ENCODE data around the gene LIPA. TPM values are rescaled to one million over a fixed set of nuclear protein-coding genes. Genes with fewer than 3 reads are reported as not detected.

LIPA gene
- total and polyA plus RNA-seq, 2 of the 4 experiments (the other 2 are of a cell fraction), result 23.1 to 31.9 TPM

GRCh38 chr10:89182894-89183293 lies 68.7 kb downstream of the LIPA start:
- Histone ChIP-seq H3K27me3 (ENCODE audit: control insufficient read depth, insufficient read depth, low read length) (no peaks in the 10 kb centered on the region; the same call in 1 of the 2 replicates), H3K4ac (ENCODE audit: low read depth, low read length) (peak overlapping the region; percentile 68), H4K5ac (ENCODE audit: low read depth, low read length) (peak overlapping the region; percentile 70), H2AK5ac (ENCODE audit: low read depth, low read length) (peak overlapping the region; percentile 92; the same call in 1 of the 2 replicates), H3K9ac (ENCODE audit: low read depth, low read length) (no peak overlapping the region), H3K4me2 (ENCODE audit: low read depth, low read length) (no peak overlapping the region), H4K91ac (ENCODE audit: insufficient read depth, low read depth, low read length) (peak overlapping the region; percentile 73), H2AFZ (replicated peaks; ENCODE audit: low read length, poor library complexity) (no peak overlapping the region), H2AK9ac (replicated peaks; ENCODE audit: low read depth, low read length, poor library complexity) (no peak overlapping the region), H3K27ac (ENCODE audit: insufficient read depth, low read length) (peak overlapping the region; percentile 4; the same call in 1 of the 2 replicates), H3K9me1 (ENCODE audit: insufficient read depth, low read length) (peaks cover 4% of the 10 kb centered on the region), H4K8ac (ENCODE audit: low read depth in 2 of 2, low read length in 2 of 2) (no peak overlapping the region; a peak in 1 of 4 replicates), H3K4me1 (ENCODE audit: control insufficient read depth, insufficient read depth, low read length) (peaks cover 9% of the 10 kb centered on the region), H4K20me1 (ENCODE audit: insufficient read depth, low read length) (peaks cover 3% of the 10 kb centered on the region; the same call in 1 of the 2 replicates), H3K9me3 (ENCODE audit: control insufficient read depth, insufficient read depth, low read length) (peaks cover 5% of the 10 kb centered on the region), H3K18ac (ENCODE audit: low read depth, low read length) (peak overlapping the region; percentile 66), H2BK15ac (ENCODE audit: low read depth, low read length) (peak overlapping the region; percentile 29; the same call in 2 of the 3 replicates), H3K4me3 (ENCODE audit: insufficient read depth, low read depth, low read length) (no peak overlapping the region), H2BK120ac (ENCODE audit: low read depth, low read length) (peak overlapping the region; percentile 74), H3K79me1 (ENCODE audit: low read depth in 1 of 2, low read length in 2 of 2) (no peaks in the 10 kb centered on the region), H2BK5ac (ENCODE audit: low read depth, low read length, poor library complexity, severe bottlenecking) (peak overlapping the region; percentile 21), H3K36me3 (ENCODE audit: control insufficient read depth, insufficient read depth, low read length) (no peaks in the 10 kb centered on the region), H3K23ac (ENCODE audit: low read depth, low read length) (no peak overlapping the region; the same call in 1 of the 2 replicates), H3K56ac (ENCODE audit: extremely low read depth, insufficient read depth, low read length) (no peak overlapping the region), H3K14ac (replicated peaks; ENCODE audit: low read depth, low read length) (peak overlapping the region; percentile 47), H2BK20ac (ENCODE audit: low read depth, low read length) (peak overlapping the region; percentile 72)
- dilution Hi-C loops (cut with HindIII; ENCODE audit: low sequenced_read_pairs, unreplicated experiment) (no loop called here), in situ Hi-C loops (cut with MboI; ENCODE audit: low sequenced_read_pairs) (no loop called here), intact Hi-C loops (cut with micrococcal nuclease) (no loop called here)
- POLR2A ChIA-PET (ENCODE audit: unreplicated experiment), result no interaction called here
- TF ChIP-seq MAFK (IDR thresholded peaks at IDR 0.05; ENCODE audit: low read depth, low read length), result 0 out of 2 replicates have a peak, but pooled peaks have one; percentile 1
- TF ChIP-seq MAZ (IDR thresholded peaks at IDR 0.05; ENCODE audit: borderline replicate concordance, low read depth, low read length), result no peak
- WGBS, 2 experiments (ENCODE audit: extremely low coverage in 2 of 2, insufficient read length in 1 of 2), result 57% methylated on average over 1 of the region's 2 CpGs; no CpG with 5 or more reads in 1 of the 2 experiments
- CTCF ChIA-PET, result no interaction called here
- ATAC-seq (ENCODE audit: low read depth), result no peak
- DNase-seq, result no peak
- BruUV-seq (replicated peaks), result no TSS peak

All from IMR-90 (cell line).